HG03439 (cell line): ENCODE measurements around the gene SPDYE5.
"Not testable (repeated sequence)": the region's sequence is repeated elsewhere in the genome, so short reads cannot be mapped to it uniquely, and the experiment has no call there.

Experiments used
- ATAC-seq: cut with Tn5 transposase; IDR thresholded peaks from one replicate; pipeline ENCODE4 v1.9.1; 2021; ENCODE audit warnings: mild to moderate bottlenecking, moderate library complexity; ENCODE audit not compliant: unreplicated experiment

SPDYE5 gene

GRCh38 chr7:75492020-75492419, at the start of gene SPDYE5:
SPDYE5 (plus strand) TSS chr7:75492320; CDS start chr7:75494048, 1,728 bp downstream.
- ATAC-seq = not testable (repeated sequence)

GRCh38 chr7:75442465-75443111, 49.5 kb upstream of the SPDYE5 start:
- ATAC-seq = peak; percentile 82

GRCh38 chr7:75449946-75450345, 42.2 kb upstream of the SPDYE5 start:
- not testable (repeated sequence) for ATAC-seq

- peak; percentile 63 for ATAC-seq
These were observed 39.6 kb upstream of the SPDYE5 start for GRCh38 chr7:75452494-75452955.

- ATAC-seq = not testable (repeated sequence)
These were observed 35.7 kb upstream of the SPDYE5 start for GRCh38 chr7:75456403-75456802.

GRCh38 chr7:75458034-75458433, 34.1 kb upstream of the SPDYE5 start:
- not testable (repeated sequence) for ATAC-seq

- ATAC-seq = not testable (repeated sequence)
These were observed 31.6 kb upstream of the SPDYE5 start for GRCh38 chr7:75460541-75460940.

- ATAC-seq = not testable (repeated sequence)
These were observed 22.0 kb upstream of the SPDYE5 start for GRCh38 chr7:75470166-75470565.

- ATAC-seq = not testable (repeated sequence)
These were observed 14.7 kb upstream of the SPDYE5 start for GRCh38 chr7:75477457-75477856.

- ATAC-seq = not testable (repeated sequence)
These were observed 11.8 kb upstream of the SPDYE5 start for GRCh38 chr7:75480313-75480712.

- ATAC-seq = peak; percentile 20
These were observed 6.7 kb upstream of the SPDYE5 start for GRCh38 chr7:75485355-75485978.

- peak; percentile 99 for ATAC-seq
These were observed 6.0 kb upstream of the SPDYE5 start, which contains the start of gene POM121C for GRCh38 chr7:75485979-75486643. POM121C (minus strand) TSS chr7:75486299; CDS start chr7:75441496, 44,803 bp downstream.

- peak; percentile 81 for ATAC-seq
These were observed 16.9 kb downstream of the SPDYE5 start for GRCh38 chr7:75509033-75509432.

- ATAC-seq = not testable (repeated sequence)
These were observed 26.7 kb downstream of the SPDYE5 start for GRCh38 chr7:75518842-75519241.

GRCh38 chr7:75521727-75522126, 29.6 kb downstream of the SPDYE5 start:
- ATAC-seq = not testable (repeated sequence)

GRCh38 chr7:75527224-75527722, 35.2 kb downstream of the SPDYE5 start:
- not testable (repeated sequence) for ATAC-seq

- ATAC-seq = no peak
These were observed 39.3 kb downstream of the SPDYE5 start for GRCh38 chr7:75531359-75531821.

GRCh38 chr7:75532639-75533038, 40.5 kb downstream of the SPDYE5 start:
- ATAC-seq = no peak

- no peak for ATAC-seq
These were observed 41.8 kb downstream of the SPDYE5 start for GRCh38 chr7:75533926-75534325.

GRCh38 chr7:75534727-75535307, 42.7 kb downstream of the SPDYE5 start:
- peak; percentile 80 for ATAC-seq

GRCh38 chr7:75536491-75536890, 44.4 kb downstream of the SPDYE5 start:
- no peak for ATAC-seq
